ENCODE measurements around the gene OBSCN. TPM values are rescaled to one million over a fixed set of nuclear protein-coding genes. Genes with fewer than 3 reads are reported as not detected.

The OBSCN gene
- total RNA-seq, 1 experiment from 2014 or later: 33.3 TPM

- no peak overlapping the region for H3K4ac ChIP-seq (ENCODE audit: low read depth, low read length)
- no peak overlapping the region for H3K4me3 Mint-ChIP-seq
- H2BK12ac ChIP-seq (ENCODE audit: insufficient read length, low read depth, low read length): no peak overlapping the region
- no peak overlapping the region for H3K4me2 ChIP-seq (ENCODE audit: insufficient read depth, insufficient read length, low read length)
- no peak overlapping the region for H3T11ph ChIP-seq (ENCODE audit: low read length)
- H3K56ac ChIP-seq (ENCODE audit: insufficient read length, low read depth, low read length): no peak overlapping the region
- H3K79me2 ChIP-seq (ENCODE audit: insufficient read depth, low read length): no peaks in the 10 kb centered on the region; the same call in 1 of the 2 replicates
- no peak overlapping the region for H2BK20ac ChIP-seq (ENCODE audit: low read depth, low read length, poor library complexity, severe bottlenecking)
- H3K36me3 Mint-ChIP-seq (ENCODE audit: insufficient read depth in 1 of 3, low read depth in 3 of 3): peaks cover 88 to 94% (median 94%) of the 10 kb centered on the region in 3 experiments
- H3K23ac ChIP-seq (ENCODE audit: insufficient read length, low read depth, low read length): no peak overlapping the region
- H4K20me1 ChIP-seq (ENCODE audit: control insufficient read depth, insufficient read depth, insufficient read length): no peaks in the 10 kb centered on the region
- H3K14ac ChIP-seq (ENCODE audit: insufficient read depth, low read length): no peak overlapping the region
- peaks cover 69 to 74% of the 10 kb centered on the region in 2 experiments for H3K9me3 Mint-ChIP-seq
- no peak overlapping the region for H2AK5ac ChIP-seq (ENCODE audit: insufficient read length, low read length)
- no peak overlapping the region for H3K18ac ChIP-seq (ENCODE audit: insufficient read length, low read depth, low read length)
- TF ChIP-seq CTCF (conservative IDR thresholded peaks at IDR 0.05): no peak
- no peak overlapping the region for H4K91ac ChIP-seq (ENCODE audit: insufficient read length, low read depth, low read length)
- no peaks in the 10 kb centered on the region for H3K79me1 ChIP-seq (ENCODE audit: insufficient read depth, low read depth, low read length, poor library complexity, severe bottlenecking)
- no peaks in the 10 kb centered on the region for H3K23me2 ChIP-seq (ENCODE audit: insufficient read length, low read depth, low read length, poor library complexity, severe bottlenecking)
- peaks cover 2% of the 10 kb centered on the region in 2 experiments; a peak in 3 of 4 replicates for H3K4me1 Mint-ChIP-seq
- H3K9me3 ChIP-seq (ENCODE audit: control insufficient read depth, low read depth, low read length): peaks cover 36% of the 10 kb centered on the region
- H2AFZ ChIP-seq (ENCODE audit: low read length): no peak overlapping the region
- no peak overlapping the region for H3K9ac ChIP-seq (ENCODE audit: extremely low read depth, insufficient read length, low read length)
- H3K27ac ChIP-seq (ENCODE audit: insufficient read length, low read depth, low read length): no peak overlapping the region
- no peaks in the 10 kb centered on the region; the same call in 1 of the 2 replicates for H3K27me3 Mint-ChIP-seq (ENCODE audit: low read depth)
- no peak overlapping the region for H2BK120ac ChIP-seq (ENCODE audit: low read depth, low read length, poor library complexity, severe bottlenecking)
- DNase-seq: no peak
- no peak overlapping the region for H4K8ac ChIP-seq (replicated peaks; ENCODE audit: insufficient read length, low read depth, low read length)
- H3K4me1 ChIP-seq (ENCODE audit: insufficient read depth, low read length): no peaks in the 10 kb centered on the region
- WGBS (ENCODE audit: extremely low coverage, insufficient read length, low lambda C conversion rate): no CpG with 5 or more reads among the region's 2 CpGs
- no peak overlapping the region for H2BK5ac ChIP-seq (ENCODE audit: insufficient read length, low read length)
- H2BK15ac ChIP-seq (ENCODE audit: low read depth, low read length): no peak overlapping the region
- H3K27me3 ChIP-seq (ENCODE audit: insufficient read depth, low read length): no peaks in the 10 kb centered on the region
- H3K27ac Mint-ChIP-seq: no peak overlapping the region
- no peak overlapping the region for H4K5ac ChIP-seq (ENCODE audit: insufficient read length, low read depth, low read length)
Measured at GRCh38 chr1:228241259-228241658, 33.4 kb downstream of the OBSCN start.

Measured in H9 (cell line).